ENCODE data around the gene MANSC4. TPM values are rescaled to one million over a fixed set of nuclear protein-coding genes. Genes with fewer than 3 reads are reported as not detected.
"Not testable (repeated sequence)": the region's sequence is repeated elsewhere in the genome, so short reads cannot be mapped to it uniquely, and the experiment has no call there.

MANSC4 gene
- total and polyA plus RNA-seq, 2 of the 13 experiments (the other 11 are each of a cell fraction or from before 2014, with no cell fraction given), result not detected

DNA sequence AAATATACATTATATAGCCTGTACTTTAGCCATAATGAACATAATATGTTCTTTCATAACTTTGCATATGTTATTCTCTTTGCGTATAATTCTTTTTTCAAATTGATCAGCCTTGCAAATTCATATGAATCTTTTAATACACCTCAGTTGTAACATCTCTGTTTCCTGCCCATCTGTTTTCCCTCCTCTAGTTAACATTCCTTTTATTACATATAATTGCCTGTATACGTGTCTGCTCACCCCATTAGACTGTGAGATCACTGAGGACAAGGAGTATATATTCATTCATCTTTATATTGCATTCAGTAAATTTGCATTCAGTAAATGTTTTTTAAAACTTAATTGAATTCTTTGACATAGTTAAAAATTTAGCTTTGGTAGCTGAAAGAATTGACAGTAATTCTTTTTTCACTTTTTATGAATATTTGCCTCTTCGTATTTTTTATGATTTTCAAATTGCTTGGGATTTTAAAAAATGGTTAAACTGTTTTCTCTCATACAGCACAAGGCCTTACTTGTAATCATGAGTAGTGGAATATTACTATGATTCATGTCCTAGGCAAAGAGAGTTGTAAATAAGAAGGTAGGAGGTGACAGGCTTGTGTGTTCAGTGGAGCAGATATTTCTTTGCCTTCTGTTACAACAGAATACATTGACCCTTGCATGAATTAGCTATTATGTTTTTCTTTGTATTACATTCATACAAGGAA, 32.8 kb downstream of the MANSC4 start:
- in situ Hi-C loops (cut with HindIII; ENCODE audit: extremely low pct_ligation_motif_present, low pct_unique_long_range_greater_than_20kb), result loop anchor here (25.0 kb wide), 1 partner anchor 415 kb away; no protein-coding TSS in a partner anchor

DNA sequence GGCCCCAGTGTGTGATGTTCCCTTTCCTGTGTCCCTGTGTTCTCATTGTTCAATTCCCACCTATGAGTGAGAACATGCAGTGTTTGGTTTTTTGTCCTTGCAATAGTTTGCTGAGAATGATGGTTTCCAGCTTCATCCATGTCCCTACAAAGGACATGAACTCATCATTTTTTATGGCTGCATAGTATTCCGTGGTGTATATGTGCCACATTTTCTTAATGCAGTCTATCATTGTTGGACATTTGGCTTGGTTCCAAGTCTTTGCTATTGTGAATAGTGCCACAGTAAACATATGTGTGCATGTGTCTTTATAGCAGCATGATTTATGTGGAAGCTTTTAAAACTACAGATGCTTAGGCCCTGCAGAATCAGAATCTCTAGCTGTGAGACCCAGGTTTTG, 34.3 kb downstream of the MANSC4 start:
- ATAC-seq; H3K9ac ChIP-seq (ENCODE audit: insufficient read depth, low read depth, low read length); H3K27ac ChIP-seq (ENCODE audit: extremely low read length, insufficient read depth, low read length); FAIRE-seq; H3K79me2 ChIP-seq (ENCODE audit: insufficient read depth, low read length); BruUV-seq (replicated peaks); CTCF ChIA-PET (ENCODE audit: low intra/inter-chr PET ratio, low total read pairs); H3K27me3 ChIP-seq (ENCODE audit: control insufficient read depth in 1 of 2, insufficient read depth in 2 of 2, low read length in 2 of 2); H3K4me3 ChIP-seq (replicated peaks in 1 of 3; ENCODE audit: insufficient read depth in 1 of 3, low read depth in 2 of 3, low read length in 3 of 3); DNase-seq (ENCODE audit: low spot score); POLR2A ChIA-PET; intact Hi-C loops (cut with micrococcal nuclease; ENCODE audit: unreplicated experiment); H3K9me3 ChIP-seq (ENCODE audit: low read length); H3K4me2 ChIP-seq (ENCODE audit: low read depth, low read length); H4K20me1 ChIP-seq (ENCODE audit: insufficient read depth, low read length); H2AFZ ChIP-seq (ENCODE audit: low read length): not testable (repeated sequence)
- in situ Hi-C loops (cut with HindIII; ENCODE audit: extremely low pct_ligation_motif_present, low pct_unique_long_range_greater_than_20kb), result loop anchor here (25.0 kb wide), 1 partner anchor 417 kb away; no protein-coding TSS in a partner anchor
- WGBS (ENCODE audit: low lambda C conversion rate), result 75% methylated on average over 1 of the region's 1 CpG
- H3K36me3 ChIP-seq (replicated peaks in 1 of 2; ENCODE audit: control insufficient read depth in 1 of 2, insufficient read depth in 2 of 2, low read length in 2 of 2), result peaks cover 7 to 19% of the 10 kb centered on the region in 2 experiments; a peak in 4 of 5 replicates
- H3K4me1 ChIP-seq (ENCODE audit: insufficient read depth, low read length), result peaks cover 31% of the 10 kb centered on the region

More for the DNA sequence above, 32.8 kb downstream of the MANSC4 start:
- DNase-seq (ENCODE audit: low spot score) (no peak), ATAC-seq (peak; percentile 42; the same call in 1 of the 3 replicates), FAIRE-seq (no peak)
- H3K9me3 ChIP-seq (ENCODE audit: low read length), result no peaks in the 10 kb centered on the region
- H3K79me2 ChIP-seq (ENCODE audit: insufficient read depth, low read length), result no peaks in the 10 kb centered on the region
- ChIA-PET POLR2A (no interaction called here), CTCF (ENCODE audit: low intra/inter-chr PET ratio, low total read pairs) (no interaction called here)
- H3K4me1 ChIP-seq (ENCODE audit: insufficient read depth, low read length), result peaks cover 31% of the 10 kb centered on the region
- H3K36me3 ChIP-seq (replicated peaks in 1 of 2; ENCODE audit: control insufficient read depth in 1 of 2, insufficient read depth in 2 of 2, low read length in 2 of 2), result peaks cover 5 to 12% of the 10 kb centered on the region in 2 experiments; a peak in 4 of 5 replicates
- intact Hi-C loops (cut with micrococcal nuclease; ENCODE audit: unreplicated experiment), result no loop called here
- H3K4me3 ChIP-seq (replicated peaks in 1 of 3; ENCODE audit: insufficient read depth in 1 of 3, low read depth in 2 of 3, low read length in 3 of 3), result no peak overlapping the region
- H3K27me3 ChIP-seq (ENCODE audit: control insufficient read depth in 1 of 2, insufficient read depth in 2 of 2, low read length in 2 of 2), result no peaks in the 10 kb centered on the region
- no peak overlapping the region for H3K9ac ChIP-seq (ENCODE audit: insufficient read depth, low read depth, low read length)
- TF ChIP-seq FOXA3 (CRISPR knock-in tag; IDR thresholded peaks at IDR 0.05) (peak; percentile 38; the same call in 1 of the 2 replicates), PRPF4 (IDR thresholded peaks at IDR 0.05; ENCODE audit: low read depth, low read length, poor library complexity, severe bottlenecking) (no peak)
- WGBS (ENCODE audit: low lambda C conversion rate), result 98% methylated on average over 3 of the region's 3 CpGs
- H4K20me1 ChIP-seq (ENCODE audit: insufficient read depth, low read length), result no peaks in the 10 kb centered on the region
- BruUV-seq (replicated peaks), result no TSS peak
- H2AFZ ChIP-seq (ENCODE audit: low read length), result no peak overlapping the region
- H3K4me2 ChIP-seq (ENCODE audit: low read depth, low read length), result no peak overlapping the region
- no peak overlapping the region for H3K27ac ChIP-seq (ENCODE audit: extremely low read length, insufficient read depth, low read length)
